NT2/D1 (cell line): ENCODE results near the gene SLC25A22.

Source experiments
- SUZ12 ChIP-seq: IDR thresholded peaks from 2 replicates; pipeline ENCODE4 v1.6.1; 2011; ENCODE audit not compliant: insufficient read length, insufficient read depth; ENCODE audit errors: extremely low read depth
- YY1 ChIP-seq: IDR thresholded peaks from 2 replicates; pipeline ENCODE4 v1.6.1; 2011; ENCODE audit not compliant: insufficient read length, insufficient read depth
- ZNF274 ChIP-seq: IDR thresholded peaks from 2 replicates; pipeline ENCODE4 v1.6.1; 2011; ENCODE audit warnings: mild to moderate bottlenecking, low read depth, low read length

DNA sequence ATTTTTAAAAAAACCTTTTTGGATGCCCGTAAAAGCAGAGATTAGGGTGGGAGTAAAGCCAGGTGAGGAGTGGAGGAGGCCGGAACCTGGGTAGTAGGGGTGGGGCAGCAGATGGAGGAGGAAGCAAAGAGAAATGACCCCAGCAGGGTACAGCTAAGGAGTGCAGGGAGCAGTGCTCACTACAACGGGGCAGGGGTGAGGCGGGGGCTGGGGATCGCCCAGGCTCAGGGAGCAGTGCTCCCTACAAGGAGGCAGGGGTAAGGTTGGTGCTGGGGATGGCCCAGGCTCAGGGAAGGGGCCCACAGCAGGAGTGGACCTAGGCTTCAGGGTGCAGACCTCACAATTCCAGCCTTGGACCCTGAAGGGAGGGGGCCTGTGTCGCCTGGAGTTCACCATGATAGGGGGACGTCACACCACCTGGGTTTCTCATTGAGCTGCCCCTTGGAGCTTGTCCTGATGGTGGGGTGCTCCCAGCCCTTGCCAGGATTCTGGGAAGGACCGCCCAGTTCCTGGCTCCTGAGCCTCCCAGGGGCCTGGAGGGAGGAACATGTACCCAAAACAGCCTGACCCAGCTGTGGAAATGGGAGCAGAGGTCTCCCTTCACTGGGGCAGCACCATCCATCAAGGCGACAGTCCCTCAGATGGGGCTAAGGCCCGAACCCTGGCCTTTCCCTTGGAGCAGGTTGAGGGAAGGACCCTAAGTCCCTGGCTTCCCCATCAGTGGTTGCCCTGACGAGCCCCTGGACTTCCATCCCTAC is 17.8 kb upstream of the SLC25A22 start:
- TF ChIP-seq YY1 = no peak
- TF ChIP-seq ZNF274 = no peak
- TF ChIP-seq SUZ12 = no peak
